HepG2 (cell line): ENCODE measurements around the gene DCTN4. TPM values are rescaled to one million over a fixed set of nuclear protein-coding genes. Genes with fewer than 3 reads are reported as not detected.
A peak's percentile ranks its signal among the peaks of the same experiment; 100 is the strongest.

Experiments
- ARID2 ChIP-seq: sonication (generic); formaldehyde crosslinking; IDR thresholded peaks from 2 replicates; pipeline ENCODE4 v1.8.1; 2022; ENCODE audit warnings: mild to moderate bottlenecking, missing genetic modification reagents, borderline replicate concordance
- ARID5B ChIP-seq: IDR thresholded peaks from 2 replicates; pipeline ENCODE4 v1.4.0; 2020; ENCODE audit warnings: mild to moderate bottlenecking, missing genetic modification reagents
- EHMT2 ChIP-seq: fragments of 200-600 bp; sonication (generic); IDR thresholded peaks from 2 replicates; pipeline ENCODE4 v1.7.0; 2017; ENCODE audit warnings: antibody characterized with exemption, low read depth, low read length, borderline replicate concordance
- RFXANK ChIP-seq: IDR thresholded peaks from 2 replicates; pipeline ENCODE4 v1.6.1; 2016
- ZHX2 ChIP-seq, 2 experiments: sonication (generic) in 1 of 2; formaldehyde crosslinking in 1 of 2; IDR thresholded peaks; 2 replicates each; pipeline versions ENCODE4 v1.6.1 to v1.9.0; 2014 to 2022; ENCODE audit warnings: antibody characterized with exemption in 1 of 2, borderline replicate concordance in 1 of 2, inconsistent platforms in 1 of 2, low read depth in 1 of 2, missing genetic modification reagents in 1 of 2
- ZNF512 ChIP-seq: sonication (generic); formaldehyde crosslinking; IDR thresholded peaks from 2 replicates; pipeline ENCODE4 v1.4.0; 2020; ENCODE audit warnings: mild to moderate bottlenecking, missing genetic modification reagents
- polyA plus RNA-seq, 8 experiments: library from polyadenylated mRNA; depleted of rRNA in 3 of 8; stranded (reverse) in 7 of 8; unstranded in 1 of 8; fragments of >200 nt; fragmentation: Illumina TruSeq in 4 of 8; extraction: Trizol in 4 of 8; gene quantifications; 2 replicates each; pipeline versions ENCODE4 v1.2.1 to v1.2.3, GENCODE V29; 2011 to 2016; ENCODE audit warnings: low read depth in 4 of 8, missing spikeins in 1 of 8, mixed read lengths in 1 of 8; ENCODE audit not compliant: insufficient read depth in 1 of 8
- total RNA-seq, 5 experiments: library from RNA; depleted of rRNA; stranded (reverse); fragments of >200 nt; fragmentation: Illumina TruSeq; extraction: Trizol; gene quantifications; 2 replicates each; pipeline ENCODE4 v1.2.3, GENCODE V29; 2016; ENCODE audit warnings: low read depth in 1 of 5
- TF ChIP-seq, protein P1 (sequence below): sonication (generic); formaldehyde crosslinking; IDR thresholded peaks from 2 replicates; pipeline ENCODE4 v1.4.0; 2020; ENCODE audit warnings: missing genetic modification reagents
- TF ChIP-seq, protein P2 (sequence below): sonication (generic); formaldehyde crosslinking; IDR thresholded peaks from 2 replicates; pipeline ENCODE4 v1.4.0; 2020; ENCODE audit warnings: mild to moderate bottlenecking, missing genetic modification reagents

DCTN4 gene
- total and polyA plus RNA-seq, 2 of the 13 experiments (the other 11 are each of a cell fraction or from before 2014, with no cell fraction given): 24.1 to 26.9 TPM

DNA sequence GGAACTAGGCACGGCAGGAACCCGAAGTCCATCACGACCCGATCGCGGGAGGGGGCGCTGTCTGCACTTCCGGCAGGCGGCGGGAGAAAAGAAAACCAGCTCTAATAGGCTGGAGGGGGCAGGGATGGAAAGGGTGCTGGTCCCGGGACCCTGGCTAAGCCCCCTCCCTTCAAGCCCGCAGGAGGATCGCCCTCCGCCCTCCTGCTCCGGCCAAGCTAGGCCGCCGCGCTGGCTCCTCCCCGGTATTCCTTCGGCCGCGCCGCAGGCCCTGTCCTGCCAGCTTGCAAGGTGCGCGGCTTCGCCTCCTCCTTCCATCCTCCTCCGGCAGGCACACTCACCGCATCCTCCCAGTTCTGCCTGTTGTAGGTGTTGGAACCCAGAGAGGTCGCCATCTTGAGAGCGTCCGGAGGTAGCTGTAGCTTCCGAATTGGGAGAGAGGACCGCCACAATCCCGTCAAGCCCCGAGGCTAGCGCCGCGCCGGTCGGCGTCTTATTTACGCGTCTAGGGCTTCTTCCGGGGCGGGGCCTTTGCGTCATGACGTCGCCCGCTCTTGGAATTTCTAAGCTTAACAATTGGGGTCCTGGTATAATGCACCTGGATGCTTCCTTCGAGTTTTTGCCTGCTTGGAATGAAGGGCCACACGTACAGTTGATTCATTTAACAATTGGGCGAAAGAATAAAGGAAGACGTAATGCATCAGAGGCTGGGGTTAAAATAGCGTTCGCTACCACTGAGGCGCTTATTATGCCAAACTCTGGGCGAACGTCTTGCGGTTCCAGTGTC lies 58.0 kb downstream of the DCTN4 start, which contains the start of gene RBM22 (continued):
- TF ChIP-seq, protein P1, sequence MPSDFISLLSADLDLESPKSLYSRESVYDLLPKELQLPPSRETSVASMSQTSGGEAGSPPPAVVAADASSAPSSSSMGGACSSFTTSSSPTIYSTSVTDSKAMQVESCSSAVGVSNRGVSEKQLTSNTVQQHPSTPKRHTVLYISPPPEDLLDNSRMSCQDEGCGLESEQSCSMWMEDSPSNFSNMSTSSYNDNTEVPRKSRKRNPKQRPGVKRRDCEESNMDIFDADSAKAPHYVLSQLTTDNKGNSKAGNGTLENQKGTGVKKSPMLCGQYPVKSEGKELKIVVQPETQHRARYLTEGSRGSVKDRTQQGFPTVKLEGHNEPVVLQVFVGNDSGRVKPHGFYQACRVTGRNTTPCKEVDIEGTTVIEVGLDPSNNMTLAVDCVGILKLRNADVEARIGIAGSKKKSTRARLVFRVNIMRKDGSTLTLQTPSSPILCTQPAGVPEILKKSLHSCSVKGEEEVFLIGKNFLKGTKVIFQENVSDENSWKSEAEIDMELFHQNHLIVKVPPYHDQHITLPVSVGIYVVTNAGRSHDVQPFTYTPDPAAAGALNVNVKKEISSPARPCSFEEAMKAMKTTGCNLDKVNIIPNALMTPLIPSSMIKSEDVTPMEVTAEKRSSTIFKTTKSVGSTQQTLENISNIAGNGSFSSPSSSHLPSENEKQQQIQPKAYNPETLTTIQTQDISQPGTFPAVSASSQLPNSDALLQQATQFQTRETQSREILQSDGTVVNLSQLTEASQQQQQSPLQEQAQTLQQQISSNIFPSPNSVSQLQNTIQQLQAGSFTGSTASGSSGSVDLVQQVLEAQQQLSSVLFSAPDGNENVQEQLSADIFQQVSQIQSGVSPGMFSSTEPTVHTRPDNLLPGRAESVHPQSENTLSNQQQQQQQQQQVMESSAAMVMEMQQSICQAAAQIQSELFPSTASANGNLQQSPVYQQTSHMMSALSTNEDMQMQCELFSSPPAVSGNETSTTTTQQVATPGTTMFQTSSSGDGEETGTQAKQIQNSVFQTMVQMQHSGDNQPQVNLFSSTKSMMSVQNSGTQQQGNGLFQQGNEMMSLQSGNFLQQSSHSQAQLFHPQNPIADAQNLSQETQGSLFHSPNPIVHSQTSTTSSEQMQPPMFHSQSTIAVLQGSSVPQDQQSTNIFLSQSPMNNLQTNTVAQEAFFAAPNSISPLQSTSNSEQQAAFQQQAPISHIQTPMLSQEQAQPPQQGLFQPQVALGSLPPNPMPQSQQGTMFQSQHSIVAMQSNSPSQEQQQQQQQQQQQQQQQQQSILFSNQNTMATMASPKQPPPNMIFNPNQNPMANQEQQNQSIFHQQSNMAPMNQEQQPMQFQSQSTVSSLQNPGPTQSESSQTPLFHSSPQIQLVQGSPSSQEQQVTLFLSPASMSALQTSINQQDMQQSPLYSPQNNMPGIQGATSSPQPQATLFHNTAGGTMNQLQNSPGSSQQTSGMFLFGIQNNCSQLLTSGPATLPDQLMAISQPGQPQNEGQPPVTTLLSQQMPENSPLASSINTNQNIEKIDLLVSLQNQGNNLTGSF (CRISPR knock-in tag): peak; percentile 68; the same call in 1 of the 2 replicates
- TF ChIP-seq ARID5B (0 out of 2 replicates have a peak, but pooled peaks have one; percentile 42), ZHX2 (IDR thresholded peaks at IDR 0.05; ENCODE audit: low read depth) (peak; percentile 83), ZHX2 (CRISPR knock-in tag; IDR thresholded peaks at IDR 0.05; ENCODE audit: borderline replicate concordance) (no peak), ARID2 (no peak), ZNF512 (peak; percentile 78), EHMT2 (no peak), RFXANK (CRISPR knock-in tag) (no peak)
- TF ChIP-seq, protein P2, sequence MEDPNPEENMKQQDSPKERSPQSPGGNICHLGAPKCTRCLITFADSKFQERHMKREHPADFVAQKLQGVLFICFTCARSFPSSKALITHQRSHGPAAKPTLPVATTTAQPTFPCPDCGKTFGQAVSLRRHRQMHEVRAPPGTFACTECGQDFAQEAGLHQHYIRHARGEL (CRISPR knock-in tag): no peak
